GM13976 (cell line): ENCODE measurements around the gene ACTMAP.

ENCODE experiments used
- DNase-seq: peaks from one replicate; pipeline ENCODE4 v3.0.0; 2012; ENCODE audit warnings: low spot score
- in situ Hi-C: fragments of 300-500 bp; cut with MboI; formaldehyde crosslinking; loops from one replicate; pipeline ENCODE4 v1.12.0; 2022; ENCODE audit warnings: low sequenced_read_pairs, mixed read lengths, inconsistent platforms; ENCODE audit not compliant: unreplicated experiment
- TF ChIP-seq, protein P1 (sequence below): IDR thresholded peaks from 2 replicates; pipeline ENCODE4 v1.5.1; 2012; ENCODE audit warnings: borderline replicate concordance, mild to moderate bottlenecking; ENCODE audit not compliant: insufficient read depth; ENCODE audit errors: extremely low read depth, missing control alignments, control extremely low read depth

ACTMAP gene

DNA sequence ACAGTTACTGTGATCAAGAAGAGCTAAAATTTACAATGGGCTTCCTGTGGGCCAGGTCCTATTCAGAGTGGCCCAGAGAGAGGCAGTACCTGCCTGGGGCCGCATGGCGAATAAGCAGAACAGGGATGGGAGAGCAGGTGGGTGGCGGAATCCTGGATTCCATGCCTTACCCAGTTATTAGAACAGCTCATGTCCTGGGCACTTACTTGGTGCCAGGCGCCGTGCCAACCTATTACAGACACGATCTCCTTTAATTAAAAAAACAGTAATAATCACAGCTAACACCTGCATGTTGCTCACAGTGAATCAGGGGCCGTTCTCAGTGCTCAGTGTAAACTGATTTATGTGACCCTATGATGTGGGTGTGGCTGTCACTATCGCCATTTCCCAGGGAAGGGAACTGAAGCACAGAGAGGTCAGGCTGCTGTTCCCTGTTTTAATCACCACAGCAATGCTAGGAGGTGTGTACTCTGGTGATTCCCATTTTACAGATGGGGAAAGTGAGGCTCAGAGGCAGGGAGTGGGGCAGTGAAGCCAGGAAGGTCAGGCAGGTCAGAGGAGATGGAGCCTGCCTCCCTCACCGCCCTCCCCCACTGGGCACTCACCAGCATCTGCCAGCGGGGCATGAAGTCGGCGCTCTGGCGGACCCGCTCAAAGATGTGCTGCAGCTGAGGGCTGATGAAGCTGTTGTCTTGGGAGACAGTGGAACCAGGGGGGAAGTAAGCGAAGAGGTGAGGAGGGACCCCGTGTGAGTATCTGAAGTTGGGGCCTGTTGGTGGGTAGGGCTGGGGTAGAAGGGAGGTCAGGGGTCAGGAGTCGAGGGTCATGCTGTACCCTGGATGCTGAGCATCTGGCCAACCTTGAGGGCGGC is 45.6 kb downstream of the ACTMAP start:
- in situ Hi-C loops: no loop called here
- TF ChIP-seq, protein P1, sequence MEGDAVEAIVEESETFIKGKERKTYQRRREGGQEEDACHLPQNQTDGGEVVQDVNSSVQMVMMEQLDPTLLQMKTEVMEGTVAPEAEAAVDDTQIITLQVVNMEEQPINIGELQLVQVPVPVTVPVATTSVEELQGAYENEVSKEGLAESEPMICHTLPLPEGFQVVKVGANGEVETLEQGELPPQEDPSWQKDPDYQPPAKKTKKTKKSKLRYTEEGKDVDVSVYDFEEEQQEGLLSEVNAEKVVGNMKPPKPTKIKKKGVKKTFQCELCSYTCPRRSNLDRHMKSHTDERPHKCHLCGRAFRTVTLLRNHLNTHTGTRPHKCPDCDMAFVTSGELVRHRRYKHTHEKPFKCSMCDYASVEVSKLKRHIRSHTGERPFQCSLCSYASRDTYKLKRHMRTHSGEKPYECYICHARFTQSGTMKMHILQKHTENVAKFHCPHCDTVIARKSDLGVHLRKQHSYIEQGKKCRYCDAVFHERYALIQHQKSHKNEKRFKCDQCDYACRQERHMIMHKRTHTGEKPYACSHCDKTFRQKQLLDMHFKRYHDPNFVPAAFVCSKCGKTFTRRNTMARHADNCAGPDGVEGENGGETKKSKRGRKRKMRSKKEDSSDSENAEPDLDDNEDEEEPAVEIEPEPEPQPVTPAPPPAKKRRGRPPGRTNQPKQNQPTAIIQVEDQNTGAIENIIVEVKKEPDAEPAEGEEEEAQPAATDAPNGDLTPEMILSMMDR: no peak

DNA sequence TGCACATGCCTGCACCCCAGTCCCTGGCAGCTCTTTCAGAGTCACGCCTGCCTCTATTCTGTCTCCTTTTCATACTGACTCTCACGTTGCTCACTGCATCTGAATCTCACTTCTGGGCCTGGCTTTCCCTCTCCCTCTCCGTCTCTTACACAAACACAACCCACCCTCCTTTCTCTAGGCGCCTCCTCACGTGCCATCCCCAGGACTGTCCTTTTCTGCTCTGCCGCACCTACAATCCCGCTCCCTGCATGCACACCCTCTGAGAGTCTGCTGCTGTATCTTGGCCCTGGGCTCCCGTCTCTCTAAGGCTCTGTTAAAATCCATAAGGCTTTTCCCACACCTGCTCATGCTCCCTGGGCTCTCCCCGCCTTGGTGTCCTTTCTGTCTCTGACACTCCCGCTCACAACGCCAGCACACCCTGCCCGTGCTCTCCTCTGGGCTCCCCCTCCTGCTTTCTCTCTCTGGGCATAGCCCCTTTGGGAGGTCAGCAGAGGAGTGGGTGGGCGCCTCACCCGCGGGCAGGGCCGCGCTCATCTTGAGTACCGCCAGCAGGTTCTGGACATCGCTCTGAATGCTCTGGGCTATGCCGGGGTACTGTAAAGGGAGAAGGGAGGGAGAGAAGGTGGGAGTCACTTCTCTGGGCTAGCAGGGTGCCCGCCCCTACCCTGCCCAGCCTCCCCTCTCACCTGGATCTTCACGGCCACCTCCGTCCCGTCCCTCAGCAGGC is 47.1 kb downstream of the ACTMAP start:
- no peak for DNase-seq
- in situ Hi-C loops: no loop called here
- TF ChIP-seq, protein P1: no peak

More for the DNA sequence above, 45.6 kb downstream of the ACTMAP start:
- no peak for DNase-seq

DNA sequence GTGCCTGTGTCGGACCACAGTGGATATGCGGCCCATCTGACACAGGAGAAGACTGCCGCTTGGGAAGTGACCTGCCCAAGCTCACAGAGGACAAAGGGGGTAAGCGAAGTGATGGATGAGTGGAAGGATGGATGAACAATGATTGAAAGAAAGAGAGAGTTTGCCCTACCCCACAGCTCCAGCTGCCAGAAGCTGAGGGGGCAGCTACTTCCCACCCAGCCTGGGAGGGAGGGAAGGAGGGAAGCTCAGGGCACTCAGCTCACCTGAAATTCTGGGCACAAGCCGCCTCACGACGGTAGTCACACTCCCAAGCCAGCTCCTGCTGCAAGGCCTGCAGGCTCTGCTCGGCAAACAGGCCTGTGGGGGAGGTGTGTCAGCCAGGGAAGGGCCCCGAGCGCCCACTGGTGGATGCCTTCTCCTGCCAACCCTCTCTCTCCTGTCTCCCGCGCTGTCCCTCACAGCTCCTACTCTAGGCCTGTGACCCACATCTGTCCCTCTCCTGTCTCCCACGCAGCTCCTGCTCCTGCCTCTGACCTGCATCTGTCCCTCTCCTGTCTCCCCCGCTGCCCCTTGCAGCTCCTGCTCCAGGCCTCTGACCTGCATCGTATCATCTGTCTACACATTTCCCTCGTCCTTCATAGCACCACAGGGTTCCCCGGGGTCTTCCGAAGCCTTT is 47.8 kb downstream of the ACTMAP start:
- DNase-seq: no peak
- in situ Hi-C loops: no loop called here
- TF ChIP-seq, protein P1: no peak

DNA sequence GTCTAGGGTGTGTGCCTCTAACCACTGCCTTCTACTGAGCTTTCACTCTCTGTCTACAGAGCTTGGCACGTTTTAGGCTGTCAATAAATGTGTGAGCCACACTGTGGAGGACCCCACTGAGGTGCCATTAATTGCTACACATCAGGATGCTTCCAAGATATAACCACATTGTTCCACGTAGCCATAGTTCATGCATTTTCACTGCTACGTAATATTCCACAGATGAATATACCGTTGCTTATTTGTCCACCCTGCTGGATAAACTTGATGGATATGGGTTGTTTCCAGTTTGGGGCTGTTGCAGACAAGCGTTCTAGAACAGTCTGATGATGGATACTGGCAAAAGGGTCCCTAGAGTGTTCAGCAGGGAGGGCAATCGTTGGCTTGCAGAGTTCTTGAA is 48.5 kb downstream of the ACTMAP start:
- no peak for DNase-seq
- in situ Hi-C loops: no loop called here
- TF ChIP-seq, protein P1: no peak

DNA sequence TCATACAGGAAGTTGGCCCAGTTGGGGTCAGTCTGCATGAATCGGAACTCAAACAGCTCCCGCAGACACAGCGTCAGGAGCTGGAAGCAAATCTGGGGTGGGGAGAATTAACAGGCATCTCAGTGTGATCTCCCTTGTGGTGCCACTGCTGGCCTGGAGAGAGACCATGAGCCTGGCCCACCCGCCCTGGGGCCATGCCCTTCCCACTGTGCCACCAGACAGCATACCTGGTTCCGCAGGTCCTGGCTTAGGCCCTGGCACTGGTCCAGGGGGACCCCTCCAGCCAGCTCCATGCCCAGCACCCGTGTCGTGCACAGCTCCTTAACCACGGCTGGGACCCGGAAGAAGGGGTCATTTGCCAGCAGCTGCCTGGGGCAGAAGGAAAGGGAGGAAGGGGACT is 50.2 kb downstream of the ACTMAP start:
- in situ Hi-C loops: no loop called here

DNA sequence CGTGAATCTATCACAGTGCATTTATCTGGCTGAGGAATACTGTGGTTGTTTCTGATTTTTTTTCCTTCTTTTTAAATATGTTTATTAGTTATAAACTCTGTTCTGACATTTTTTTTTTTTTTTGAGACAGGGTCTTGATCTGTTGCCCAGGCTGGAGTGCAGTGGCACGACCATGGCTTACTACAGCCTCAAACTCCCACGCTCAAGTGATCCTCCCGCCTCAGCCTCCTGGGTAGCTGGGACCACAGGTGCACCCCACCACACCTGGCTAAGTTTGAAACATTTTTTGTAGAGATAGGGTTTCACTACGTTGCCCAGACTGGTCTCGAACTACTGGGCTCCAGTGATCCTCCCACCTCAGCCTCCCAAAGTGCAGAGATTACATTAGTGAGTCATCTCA is 53.3 kb downstream of the ACTMAP start:
- in situ Hi-C loops: no loop called here
- TF ChIP-seq, protein P1: no peak
- no peak for DNase-seq

More for the DNA sequence above, 50.2 kb downstream of the ACTMAP start:
- no peak for DNase-seq
- TF ChIP-seq, protein P1: no peak
